H1 (cell line): ENCODE data around the gene EFHC1.

Experiments used
- BACH1 ChIP-seq: IDR thresholded peaks from 2 replicates; pipeline ENCODE4 v1.6.1; 2012; ENCODE audit warnings: low read length, improper control_type of control experiment
- FOSL1 ChIP-seq: IDR thresholded peaks from 2 replicates; pipeline ENCODE4 v1.6.1; 2011; ENCODE audit warnings: mild to moderate bottlenecking, low read depth, low read length, moderate library complexity; ENCODE audit not compliant: insufficient read depth
- GABPA ChIP-seq: IDR thresholded peaks from 2 replicates; pipeline ENCODE4 v1.6.1; 2011; ENCODE audit warnings: mild to moderate bottlenecking, low read length, moderate library complexity, borderline replicate concordance; ENCODE audit not compliant: insufficient read depth
- JUN ChIP-seq: IDR thresholded peaks from 2 replicates; pipeline ENCODE4 v1.6.1; 2011; ENCODE audit warnings: low read depth, mild to moderate bottlenecking, improper control_type of control experiment, low read length
- TEAD4 ChIP-seq: IDR thresholded peaks from 2 replicates; pipeline ENCODE4 v1.6.1; 2012; ENCODE audit warnings: low read depth, low read length, inconsistent platforms, mixed read lengths

DNA sequence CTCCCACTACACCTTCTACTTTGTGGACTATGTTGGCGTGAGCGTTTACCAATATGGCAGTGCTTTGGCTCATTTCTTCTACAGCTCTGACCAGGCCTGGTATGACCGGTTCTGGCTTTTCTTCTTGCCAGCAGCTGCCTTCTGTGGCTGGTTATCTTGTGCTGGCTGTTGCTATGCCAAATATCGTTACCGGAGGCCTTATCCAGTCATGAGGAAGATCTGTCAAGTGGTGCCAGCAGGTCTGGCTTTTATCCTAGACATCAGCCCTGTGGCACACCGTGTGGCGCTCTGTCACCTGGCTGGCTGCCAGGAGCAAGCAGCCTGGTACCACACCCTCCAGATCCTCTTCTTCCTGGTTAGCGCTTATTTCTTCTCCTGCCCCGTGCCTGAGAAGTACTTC is 16.5 kb upstream of the EFHC1 start:
- TF ChIP-seq GABPA (no peak), BACH1 (no peak), JUN (no peak), TEAD4 (no peak), FOSL1 (no peak)
